T-helper 9 cell (primary cell): ENCODE measurements around the gene TGIF2.
A peak's percentile ranks its signal among the peaks of the same experiment; 100 is the strongest.
"Not testable (repeated sequence)": the region's sequence is repeated elsewhere in the genome, so short reads cannot be mapped to it uniquely, and the experiment has no call there.

ENCODE experiments used
- DNase-seq: peaks from one replicate; pipeline ENCODE4 v3.0.0-alpha.2; 2020

TGIF2 gene

GRCh38 chr20:36547186-36548005, 26.0 kb upstream of the TGIF2 start:
- DNase-seq: no peak

- no peak for DNase-seq
These were observed 25.4 kb upstream of the TGIF2 start for GRCh38 chr20:36548006-36548315.

- no peak for DNase-seq
These were observed 24.4 kb upstream of the TGIF2 start for GRCh38 chr20:36548704-36549627.

GRCh38 chr20:36549628-36549941, 23.8 kb upstream of the TGIF2 start:
- DNase-seq: no peak

GRCh38 chr20:36549942-36550789, 23.2 kb upstream of the TGIF2 start:
- no peak for DNase-seq

- DNase-seq: no peak
These were observed 22.6 kb upstream of the TGIF2 start for GRCh38 chr20:36550790-36551299.

- DNase-seq: no peak
These were observed 18.1 kb upstream of the TGIF2 start for GRCh38 chr20:36555248-36555647.

GRCh38 chr20:36562724-36563123, 10.7 kb upstream of the TGIF2 start:
- DNase-seq: no peak

- DNase-seq: no peak
These were observed 10.0 kb upstream of the TGIF2 start for GRCh38 chr20:36563374-36563773.

GRCh38 chr20:36564078-36564725, 9.2 kb upstream of the TGIF2 start:
- DNase-seq: not testable (repeated sequence)

- DNase-seq: not testable (repeated sequence)
These were observed 8.7 kb upstream of the TGIF2 start for GRCh38 chr20:36564726-36565121.

- no peak for DNase-seq
These were observed 7.9 kb upstream of the TGIF2 start for GRCh38 chr20:36565520-36565919.

- DNase-seq: no peak
These were observed 3.5 kb upstream of the TGIF2 start for GRCh38 chr20:36569847-36570429.

- DNase-seq: no peak
These were observed 1.6 kb upstream of the TGIF2 start for GRCh38 chr20:36571564-36572504.

- peak; percentile 52 for DNase-seq
These were observed 695 bp upstream of the TGIF2 start for GRCh38 chr20:36572701-36573102.

- peak; percentile 41 for DNase-seq
These were observed 485 bp downstream of the TGIF2 start for GRCh38 chr20:36573798-36574365.

GRCh38 chr20:36574366-36575135, 1.2 kb downstream of the TGIF2 start:
- DNase-seq: peak; percentile 37

GRCh38 chr20:36576081-36576445, 2.7 kb downstream of the TGIF2 start:
- DNase-seq: no peak

GRCh38 chr20:36578356-36579041, 5.1 kb downstream of the TGIF2 start:
- DNase-seq: no peak
